PC-3 (cell line): ENCODE data around the gene SCN5A.

Experiments
- CTCF ChIP-seq: fragments of 300-600 bp; sonication (generic); conservative IDR thresholded peaks from 2 replicates; pipeline ENCODE4 v1.5.1; 2017; ENCODE audit warnings: antibody characterized with exemption, low read depth, mild to moderate bottlenecking, low read length
- EZH2 ChIP-seq: fragments of 300-600 bp; sonication (generic); IDR thresholded peaks from one replicate; pipeline ENCODE4 v1.6.1; 2017; ENCODE audit warnings: antibody characterized with exemption, mild to moderate bottlenecking, low read length; ENCODE audit not compliant: unreplicated experiment

GRCh38 chr3:38542401-38543298, 106.8 kb downstream of the SCN5A start:
- TF ChIP-seq CTCF (no peak), EZH2 (no peak)
